ENCODE measurements around the gene PTPRN2.

Gene PTPRN2

DNA sequence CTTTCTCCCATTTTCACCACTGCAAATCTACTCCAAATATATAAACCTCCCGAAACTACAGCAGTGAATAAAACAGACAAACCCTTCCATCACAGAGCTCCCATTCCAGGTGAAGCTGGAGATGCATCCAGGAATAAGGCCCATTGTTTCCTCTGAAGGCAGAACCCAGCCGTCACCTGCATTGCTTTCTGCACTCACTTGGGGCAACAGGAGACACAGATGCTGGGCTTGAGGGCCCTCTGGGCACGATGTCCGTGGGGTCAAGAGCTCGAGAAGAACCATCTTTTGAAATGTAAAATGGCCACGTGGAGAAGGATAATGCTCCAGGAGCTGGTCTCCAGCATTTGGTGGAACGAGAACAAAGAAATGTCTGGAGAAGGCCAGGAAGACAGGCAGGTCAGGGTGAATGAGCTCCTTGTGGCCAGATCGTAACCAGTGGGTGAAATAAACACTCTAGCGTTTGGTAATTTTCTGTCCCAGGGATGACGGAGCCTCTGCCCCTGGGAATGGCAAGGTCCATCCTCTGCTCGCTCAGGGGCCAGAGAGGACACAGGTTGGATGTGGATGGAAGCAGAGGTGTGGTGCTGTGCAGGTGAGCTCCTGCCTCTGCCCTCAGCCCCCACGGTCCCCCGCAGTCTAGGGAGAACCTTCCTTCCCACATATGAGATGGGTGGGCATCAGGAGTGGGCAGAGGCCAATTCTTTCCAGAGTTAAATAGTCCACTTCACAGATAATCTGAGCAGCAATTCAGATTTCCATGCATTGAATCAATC lies 694.7 kb downstream of the PTPRN2 start:
- no peak for DNase-seq

DNA sequence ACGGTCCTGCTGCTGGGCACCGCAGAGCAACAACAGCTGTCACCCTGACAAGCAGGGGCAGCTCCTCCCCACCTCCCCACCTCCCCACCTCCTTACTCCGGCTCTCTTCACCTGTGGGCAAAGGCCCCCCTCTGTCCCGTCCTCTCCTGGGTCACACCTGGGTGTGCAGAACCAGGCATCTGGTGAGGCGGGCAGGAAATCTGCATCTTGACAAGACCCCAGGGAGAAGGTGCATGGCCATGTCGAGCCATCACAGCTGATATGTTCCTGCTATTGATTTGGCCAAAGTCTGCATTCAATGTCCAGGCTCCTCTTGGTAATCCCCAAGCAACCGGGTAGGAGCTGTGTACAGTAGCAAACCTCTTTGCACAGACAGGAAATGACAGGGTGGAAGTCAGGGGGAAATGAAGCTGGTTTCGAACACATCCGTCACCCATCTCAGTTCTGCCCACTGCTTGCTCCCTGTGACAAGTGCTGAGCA lies 696.7 kb downstream of the PTPRN2 start:
- no peak for DNase-seq

DNA sequence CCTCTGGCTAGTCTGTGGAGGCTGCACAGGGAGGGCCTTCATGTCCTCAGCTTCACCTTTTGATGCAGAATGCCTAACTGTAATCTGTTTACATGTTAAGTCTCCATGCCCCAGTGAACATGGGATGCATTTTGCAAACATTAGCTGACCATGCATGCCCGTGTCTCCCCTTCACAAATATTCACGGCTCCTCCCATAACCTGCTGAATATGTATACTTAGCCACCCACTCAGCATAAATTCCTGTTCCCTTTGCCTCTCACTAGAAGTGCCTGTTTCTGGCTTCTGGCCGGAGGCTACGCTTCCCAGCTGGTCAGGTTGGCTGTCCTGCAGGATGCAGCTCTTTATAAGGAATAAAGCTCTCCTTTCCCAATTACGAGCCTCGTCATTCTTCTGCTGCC lies 698.1 kb downstream of the PTPRN2 start:
- DNase-seq: no peak

DNA sequence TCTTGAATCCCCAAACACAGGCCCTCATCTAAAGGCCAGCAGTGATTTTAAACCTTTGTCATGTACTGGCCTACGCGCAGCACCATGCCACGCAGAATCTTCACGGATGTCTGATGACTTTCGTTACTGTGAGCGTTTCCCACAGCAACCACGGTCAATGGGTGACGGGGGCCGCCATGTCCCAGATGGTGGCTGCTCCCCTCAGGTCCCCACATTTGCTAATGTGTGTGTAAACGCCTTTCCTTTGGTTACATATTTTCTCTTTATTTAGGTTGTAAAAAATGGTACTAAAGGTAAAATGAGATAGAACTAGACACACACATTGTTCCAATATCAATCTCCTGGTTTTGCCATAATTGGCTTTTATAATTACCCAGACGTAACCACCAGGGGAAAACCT lies 699.0 kb downstream of the PTPRN2 start:
- no peak for DNase-seq

DNA sequence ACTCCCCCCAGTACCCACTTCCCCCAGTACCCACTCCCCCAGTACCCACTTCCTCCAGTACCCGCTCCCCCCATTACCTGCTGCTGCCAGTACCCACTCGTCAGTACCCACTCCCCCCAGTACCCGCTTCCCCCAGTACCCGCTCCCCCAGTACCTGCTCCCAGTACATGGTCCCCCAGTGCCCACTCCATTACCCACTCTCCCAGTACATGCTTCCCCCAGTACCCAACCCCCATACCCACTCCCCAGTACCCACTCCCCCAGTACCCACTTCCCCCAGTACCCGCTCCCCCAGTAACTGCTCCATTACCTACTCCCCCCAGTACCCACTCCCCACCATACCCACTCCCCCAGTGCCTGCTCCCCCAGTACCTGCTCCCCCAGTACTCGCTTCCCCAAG lies 700.2 kb downstream of the PTPRN2 start:
- DNase-seq: no peak

DNA sequence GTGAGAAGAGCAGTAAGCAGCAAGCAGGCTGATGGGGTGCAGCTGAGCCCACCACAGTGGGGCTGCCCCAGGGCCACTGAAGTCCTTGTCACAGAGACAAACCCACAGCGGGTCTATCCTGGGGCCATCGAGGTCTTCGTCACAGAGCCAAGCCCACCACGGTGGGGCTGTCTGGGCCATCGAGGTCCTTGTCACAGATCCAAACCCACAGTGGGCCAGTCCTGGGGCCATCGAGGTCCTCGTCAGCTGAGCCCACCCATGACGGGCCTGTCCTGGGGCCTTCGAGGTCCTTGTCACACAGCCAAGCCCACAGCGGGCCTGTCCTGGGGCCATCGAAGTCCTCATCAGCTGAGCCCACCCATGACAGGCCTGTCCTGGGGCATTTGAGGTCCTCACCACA lies 700.9 kb downstream of the PTPRN2 start:
- DNase-seq: no peak

DNA sequence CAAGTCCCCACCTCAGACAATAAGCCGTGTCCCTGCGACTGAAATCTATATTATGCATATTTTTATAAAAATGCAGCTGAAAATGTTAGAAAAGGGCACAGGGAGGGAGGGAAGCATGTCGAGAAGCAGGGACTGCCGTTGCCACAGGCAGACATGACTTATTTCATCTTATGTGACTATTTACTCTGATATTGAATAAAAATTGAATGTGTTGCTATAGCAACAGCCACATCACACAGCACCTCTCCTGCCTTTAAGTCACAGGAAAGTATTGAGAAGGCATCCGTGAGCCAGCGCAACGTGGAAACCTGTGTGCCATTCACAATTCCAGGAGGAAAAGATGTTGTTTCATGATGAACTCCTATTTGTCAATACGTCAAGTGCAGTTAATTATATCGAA lies 701.4 kb downstream of the PTPRN2 start:
- DNase-seq: no peak

DNA sequence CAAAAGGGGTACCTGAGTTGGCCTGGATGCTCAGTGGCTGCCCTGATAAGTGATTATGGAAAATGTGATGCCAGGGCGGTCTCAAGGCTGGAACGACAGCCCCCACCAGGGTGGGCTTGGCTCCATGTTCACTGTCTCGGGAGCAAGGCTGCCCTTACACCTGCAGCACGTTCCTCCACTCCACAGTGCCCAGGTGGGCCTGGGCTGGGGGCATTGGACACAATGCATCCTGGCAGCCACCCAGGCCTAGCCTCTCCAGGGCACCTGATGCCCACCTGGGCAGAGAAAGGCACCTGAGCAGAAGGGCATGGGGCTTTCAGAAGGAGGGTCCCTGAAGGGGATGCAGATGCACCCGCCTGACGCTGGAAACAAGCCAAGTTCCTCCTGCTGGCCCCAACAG lies 702.5 kb downstream of the PTPRN2 start:
- DNase-seq: no peak

DNA sequence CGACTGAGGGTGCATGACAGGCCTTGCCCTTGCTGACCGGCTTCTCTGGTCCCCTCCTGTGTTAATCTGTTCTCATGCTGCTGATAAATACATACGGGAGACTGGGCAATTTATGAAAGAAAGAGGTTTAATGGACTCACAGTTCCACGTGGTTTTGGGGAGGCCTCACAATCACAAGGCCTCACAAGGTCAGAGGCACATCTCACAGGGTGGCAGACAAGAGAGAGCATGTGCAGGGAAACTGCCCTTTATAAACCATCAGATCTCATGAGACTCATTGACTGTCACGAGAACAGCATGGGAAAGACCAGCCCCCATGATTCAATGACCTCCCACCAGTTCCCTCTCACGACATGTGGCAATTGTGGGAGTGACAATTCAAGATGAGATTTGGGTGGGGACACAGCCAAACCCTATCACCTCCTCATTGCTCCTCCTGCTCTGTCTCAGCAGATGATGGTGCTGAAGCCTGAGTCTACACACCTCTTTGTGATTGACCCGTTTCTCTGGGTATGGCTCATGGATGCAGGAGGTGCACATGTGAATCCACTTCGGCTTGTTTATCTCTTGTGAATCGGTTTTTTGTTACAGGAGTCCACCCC lies 703.1 kb downstream of the PTPRN2 start:
- no peak for DNase-seq

DNA sequence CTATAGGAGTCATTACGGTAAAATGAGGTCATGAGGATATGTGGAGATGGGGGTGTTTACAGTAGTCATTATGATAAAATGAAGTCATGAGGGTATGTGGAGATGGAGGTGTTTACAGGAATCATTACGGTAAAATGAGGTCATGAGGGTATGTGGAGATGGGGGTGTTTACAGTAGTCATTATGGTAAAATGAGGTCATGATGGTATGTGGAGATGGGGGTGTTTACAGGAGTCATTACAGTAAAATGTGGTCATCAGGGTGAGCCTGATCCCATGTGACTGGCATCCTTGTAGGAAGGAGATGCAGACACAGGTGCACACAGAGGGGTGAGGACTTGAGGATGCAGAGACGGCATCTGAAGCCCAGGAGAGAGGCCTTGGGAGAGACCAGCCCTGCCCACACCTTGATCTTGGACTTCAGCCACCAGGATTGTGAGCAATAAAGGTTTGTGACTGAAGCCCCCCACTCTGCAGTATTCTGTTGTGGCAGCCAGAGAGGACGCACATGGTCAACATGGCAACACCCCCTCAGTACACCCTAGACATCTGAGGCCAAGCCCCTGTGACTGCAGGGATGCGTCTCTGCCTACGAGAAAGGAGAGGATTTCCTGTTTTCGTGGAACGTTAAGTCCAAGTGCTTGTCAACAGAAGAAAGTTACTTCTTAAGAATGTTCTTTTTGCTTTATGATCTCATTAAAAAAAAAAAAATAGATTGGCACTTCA lies 706.4 kb downstream of the PTPRN2 start:
- DNase-seq: no peak

DNA sequence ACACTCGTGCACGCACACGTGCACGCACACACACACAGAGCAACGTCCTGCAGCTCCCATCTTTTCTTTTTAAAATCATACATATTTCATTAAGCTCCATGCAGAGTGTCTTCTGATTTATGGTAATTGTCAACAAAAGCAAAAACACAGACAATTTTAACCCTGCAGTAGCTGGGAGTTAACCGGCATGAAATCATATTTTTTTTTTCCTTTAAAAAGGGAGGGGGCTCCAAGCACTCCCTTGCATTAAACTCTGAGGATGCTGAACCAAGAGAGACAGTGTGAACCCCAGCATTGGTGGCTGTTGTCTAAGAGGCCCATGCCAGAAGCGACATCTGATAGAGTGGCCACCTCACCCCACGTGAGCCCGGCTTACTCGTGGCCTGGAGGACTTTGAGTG lies 708.2 kb downstream of the PTPRN2 start:
- no peak for DNase-seq

DNA sequence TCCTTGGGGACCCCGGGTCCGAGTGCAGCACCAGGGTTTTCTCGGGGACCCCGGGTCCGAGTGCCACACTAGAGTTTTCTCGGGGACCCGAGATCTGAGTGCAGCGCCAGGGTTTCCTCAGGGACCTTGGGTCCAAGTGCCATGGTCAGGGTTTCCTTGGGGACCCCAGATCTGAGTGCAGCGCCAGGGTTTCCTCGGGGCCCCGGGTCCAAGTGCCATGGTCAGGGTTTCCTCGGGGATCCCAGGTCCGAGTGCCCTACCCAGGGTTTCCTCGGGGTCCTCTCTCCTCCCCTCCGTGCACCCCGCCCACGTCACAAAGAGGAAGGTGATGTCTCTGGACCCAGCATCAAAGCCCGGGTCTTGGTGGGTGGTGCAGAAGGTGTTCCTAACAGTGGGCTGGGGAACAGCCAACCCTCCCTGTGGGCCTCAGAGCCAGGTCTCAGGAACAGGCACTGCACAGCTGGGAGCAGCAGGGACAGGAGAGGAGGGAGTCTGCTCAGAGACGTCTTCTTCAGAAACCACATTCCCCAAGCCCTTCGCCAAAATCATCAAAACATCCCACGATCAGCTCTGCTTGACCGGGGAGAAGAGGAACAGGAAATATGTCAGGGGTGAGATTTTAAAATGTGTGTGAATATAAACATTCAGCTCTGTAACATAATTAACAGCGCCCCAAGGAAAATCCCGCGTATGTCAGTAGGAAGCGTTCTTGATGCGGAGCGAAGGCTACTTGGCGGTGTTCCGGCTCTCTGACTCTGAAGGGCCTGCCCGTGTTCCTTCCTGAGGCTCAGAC lies 710.1 kb downstream of the PTPRN2 start:
- no peak for DNase-seq

DNA sequence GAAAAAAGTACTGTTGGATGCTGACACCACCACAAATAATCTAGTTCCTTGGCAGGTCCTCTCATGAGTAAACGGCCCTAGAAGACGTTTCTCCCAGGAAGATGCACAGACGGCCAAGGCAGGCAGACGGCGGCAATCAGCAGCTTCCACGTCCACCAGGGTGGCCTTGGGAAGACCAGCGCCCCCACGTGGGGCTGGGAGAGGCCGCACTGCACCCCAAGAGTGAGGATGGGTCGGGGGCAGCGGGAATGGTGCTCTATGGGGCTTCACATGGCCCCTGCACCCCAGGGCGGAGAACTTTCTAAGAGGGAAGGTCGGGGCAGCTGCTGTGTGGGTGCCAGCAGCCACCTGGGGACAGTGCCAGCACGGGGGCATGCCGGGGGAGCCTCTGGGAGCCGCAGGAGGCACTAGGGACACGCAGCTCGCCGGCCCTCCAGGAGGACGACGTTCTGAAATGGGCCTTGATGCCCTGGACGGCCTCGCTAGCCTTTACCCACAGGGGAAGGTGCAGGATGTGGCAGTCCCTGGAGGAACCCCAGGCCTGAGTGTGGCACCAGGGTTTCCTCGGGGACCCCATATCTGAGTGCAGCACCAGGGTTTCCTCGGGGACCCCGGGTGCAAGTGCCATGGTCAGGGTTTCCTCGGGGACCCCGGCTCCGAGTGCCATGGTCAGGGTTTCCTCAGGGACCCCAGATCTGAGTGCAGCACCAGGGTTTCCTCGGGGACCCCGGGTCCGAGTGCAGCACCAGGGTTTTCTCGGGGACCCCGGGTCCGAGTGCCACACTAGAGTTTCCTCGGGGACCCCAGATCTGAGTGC lies 710.9 kb downstream of the PTPRN2 start:
- DNase-seq: no peak

DNA sequence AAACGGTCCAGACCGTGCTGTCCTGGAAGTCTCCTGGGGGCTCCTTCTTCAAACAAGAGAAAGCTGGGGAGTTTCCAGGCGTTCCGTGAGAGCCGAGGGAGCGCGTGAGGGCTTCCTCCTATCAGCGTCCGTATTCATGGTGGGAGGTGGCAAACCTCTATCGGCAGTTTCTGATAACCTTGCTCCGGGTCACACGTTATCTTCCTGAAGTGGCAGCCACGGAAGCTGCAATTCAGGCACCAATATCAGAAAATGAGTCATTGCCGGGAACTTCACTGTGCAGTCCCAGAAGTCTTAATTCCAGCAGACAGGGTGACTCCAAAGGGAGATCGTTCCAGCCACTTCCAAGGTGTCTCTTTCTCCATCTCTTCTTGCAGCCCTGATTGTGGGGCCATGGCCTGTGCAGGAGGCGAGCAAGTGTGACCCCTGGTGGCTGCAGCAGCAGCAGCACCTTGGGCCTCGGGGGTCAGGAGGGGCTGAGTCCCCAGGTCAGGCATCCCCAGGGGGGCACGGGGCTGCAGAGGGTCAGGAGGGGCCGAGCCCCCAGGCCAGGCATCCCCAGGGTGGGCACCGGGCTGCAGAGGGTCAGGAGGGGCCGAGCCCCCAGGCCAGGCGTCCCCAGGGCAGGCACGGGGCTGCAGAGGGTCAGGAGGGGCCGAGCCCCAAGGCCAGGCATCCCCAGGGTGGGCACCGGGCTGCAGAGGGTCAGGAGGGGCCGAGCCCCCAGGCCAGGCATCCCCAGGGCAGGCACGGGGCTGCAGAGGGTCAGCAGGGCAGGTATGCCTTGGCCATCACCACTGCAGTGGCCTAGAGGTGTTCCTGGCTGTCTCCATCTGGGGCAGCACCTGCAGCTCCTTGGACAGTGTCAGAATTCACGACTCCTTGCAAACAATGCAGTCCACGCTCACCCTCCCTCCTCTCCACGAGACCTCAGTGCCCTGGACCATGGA lies 712.1 kb downstream of the PTPRN2 start:
- peak in 1 of 2 donors; percentile 51 for DNase-seq

DNA sequence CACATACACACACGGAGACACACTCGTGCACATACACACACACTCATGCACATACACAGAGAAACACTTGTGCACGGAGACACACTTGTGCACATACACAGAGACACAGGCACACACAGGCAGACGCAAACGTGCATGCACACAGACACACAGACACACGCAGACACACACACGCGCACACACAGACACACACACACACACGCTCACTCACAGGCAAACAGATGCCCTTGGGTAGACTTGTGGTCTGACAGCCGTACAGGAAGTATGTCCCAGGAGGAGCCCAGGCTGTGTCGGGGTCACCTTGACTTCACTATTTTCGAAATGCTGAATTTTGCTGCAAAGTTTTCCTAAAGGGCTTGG lies 712.8 kb downstream of the PTPRN2 start:
- no peak for DNase-seq

DNA sequence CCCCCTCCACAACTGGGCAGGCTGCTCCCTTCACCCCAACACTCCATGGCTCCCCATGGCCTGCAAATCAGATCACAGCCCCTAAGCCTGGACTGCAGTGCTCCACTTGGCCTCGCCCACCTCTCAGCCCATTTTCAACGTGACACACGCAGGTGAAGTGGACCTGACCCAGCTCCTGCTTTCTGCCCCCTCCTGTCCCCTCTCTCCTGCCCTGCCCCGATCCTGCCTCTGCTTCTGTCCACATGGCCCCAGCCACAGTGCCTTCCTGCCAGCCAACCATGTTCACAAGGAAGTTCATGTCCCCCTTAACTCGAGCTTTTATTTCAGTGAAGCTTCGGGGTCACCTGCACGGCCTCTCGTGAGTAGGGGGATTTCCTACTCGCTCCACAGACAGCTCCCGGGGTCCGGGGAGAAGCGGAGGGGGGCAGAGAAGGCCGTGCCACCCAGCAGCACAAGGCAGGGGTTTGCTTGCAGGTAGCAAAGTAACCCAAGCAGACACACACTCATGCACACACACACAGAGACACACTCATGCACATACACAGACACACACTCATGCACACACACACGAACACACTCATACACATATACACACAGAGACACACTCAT lies 713.3 kb downstream of the PTPRN2 start:
- no peak for DNase-seq

DNA sequence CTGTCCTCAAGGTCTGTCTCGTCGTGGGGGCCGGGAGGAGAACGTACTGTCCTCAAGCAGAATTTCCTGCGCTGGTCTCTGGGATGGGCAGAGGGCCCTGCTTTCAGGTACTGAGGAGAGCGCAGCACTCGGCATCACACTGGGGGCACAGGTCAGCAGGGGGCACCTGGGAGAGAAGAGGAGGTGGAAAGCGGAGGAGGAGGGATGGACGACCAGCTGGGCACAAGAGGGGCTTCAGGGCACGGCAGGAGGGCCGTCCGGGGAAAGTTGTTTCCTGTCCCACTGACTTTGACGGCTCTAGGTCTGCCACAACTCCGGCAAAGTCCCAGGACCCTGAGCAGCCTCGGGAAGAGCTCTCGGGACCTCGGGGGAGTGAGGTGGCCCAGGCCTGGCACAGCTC lies 714.0 kb downstream of the PTPRN2 start:
- no peak for DNase-seq

DNA sequence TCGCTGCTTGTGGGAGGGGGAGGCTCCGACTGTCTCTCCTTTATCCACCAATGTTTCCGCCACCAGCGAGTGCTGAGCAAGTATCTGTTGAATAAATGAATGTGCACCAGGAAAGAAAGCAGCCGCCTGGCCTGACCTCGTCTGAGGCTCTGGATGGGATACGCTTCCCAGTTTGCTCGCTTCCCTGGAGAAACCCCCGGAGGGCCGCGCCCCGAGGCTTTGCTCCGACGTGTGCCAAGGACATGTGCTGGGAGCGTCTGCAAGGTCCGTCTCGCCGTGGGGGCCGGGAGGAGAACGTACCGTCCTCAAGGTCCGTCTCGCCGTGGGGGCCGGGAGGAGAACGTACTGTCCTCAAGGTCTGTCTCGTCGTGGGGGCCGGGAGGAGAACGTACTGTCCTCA lies 714.4 kb downstream of the PTPRN2 start:
- DNase-seq: no peak

DNA sequence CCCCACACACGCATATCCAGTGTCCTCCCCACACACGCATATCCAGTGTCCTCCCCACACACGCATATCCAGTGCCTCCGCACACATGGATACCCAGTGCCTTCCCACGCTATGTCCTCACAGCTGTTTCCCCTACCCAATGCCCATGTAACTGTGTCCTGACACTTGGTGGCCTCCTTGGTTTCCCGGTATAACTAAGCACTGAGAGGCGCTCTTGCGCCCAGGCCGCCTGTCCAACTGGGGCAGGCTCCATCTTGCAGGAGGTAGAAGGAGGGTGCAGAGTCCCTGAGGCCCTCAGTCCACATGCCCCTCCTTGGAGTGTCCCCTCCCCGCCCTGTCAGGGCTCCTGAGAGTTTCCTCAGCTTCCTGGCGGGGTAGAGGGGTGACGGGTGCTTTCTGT lies 715.2 kb downstream of the PTPRN2 start:
- no peak for DNase-seq

DNA sequence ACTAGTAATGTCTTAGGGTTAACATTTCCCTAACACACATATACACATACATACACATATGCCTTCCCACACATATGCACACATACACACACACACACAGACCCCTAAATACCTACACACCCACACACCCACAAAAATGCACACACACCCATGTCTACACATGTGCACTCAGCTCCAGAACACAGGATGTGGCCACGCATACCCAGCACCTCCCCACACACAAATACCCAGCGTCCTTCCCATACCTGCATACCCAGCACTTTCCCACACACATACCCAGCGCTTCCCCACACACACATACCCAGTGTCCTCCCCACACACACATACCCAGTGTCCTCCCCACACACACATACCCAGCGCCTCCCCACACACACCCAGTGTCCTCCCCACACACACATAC lies 715.9 kb downstream of the PTPRN2 start:
- no peak for DNase-seq

Data from inflammatory macrophage (primary cell).